ENCODE measurements around the gene GABRQ.
"Not testable (repeated sequence)": the region's sequence is repeated elsewhere in the genome, so short reads cannot be mapped to it uniquely, and the experiment has no call there.

DNA sequence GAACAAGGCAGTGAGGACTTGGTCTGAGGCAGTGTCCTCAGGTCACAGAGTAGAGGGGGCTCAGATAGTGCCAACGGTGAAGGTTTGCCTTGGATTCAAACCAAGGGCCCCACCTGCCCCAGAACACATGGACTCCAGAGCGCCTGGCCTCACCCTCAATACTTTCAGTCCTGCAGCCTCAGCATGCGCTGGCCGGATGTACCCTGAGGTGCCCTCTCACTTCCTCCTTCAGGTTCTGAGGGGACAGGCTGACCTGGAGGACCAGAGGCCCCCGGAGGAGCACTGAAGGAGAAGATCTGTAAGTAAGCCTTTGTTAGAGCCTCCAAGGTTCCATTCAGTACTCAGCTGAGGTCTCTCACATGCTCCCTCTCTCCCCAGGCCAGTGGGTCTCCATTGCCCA is 62.7 kb downstream of the GABRQ start:
- TF ChIP-seq POLR2AphosphoS5 (IDR thresholded peaks at IDR 0.05; ENCODE audit: borderline replicate concordance, low read depth, low read length); EZH2 (IDR thresholded peaks at IDR 0.05): not testable (repeated sequence)

Data from SK-N-MC (cell line).